AG04449 (cell line): ENCODE results near the gene CD276.

Source experiments
- CTCF ChIA-PET: fragments of 350-600 bp; formaldehyde crosslinking; extraction: SDS; loops from one replicate; lab custom pipeline; 2021; ENCODE audit warnings: antibody characterized with exemption; lab: Yijun Ruan, JAX
- POLR2A ChIA-PET: fragments of 400-600, 350-600 bp; formaldehyde crosslinking; extraction: SDS; loops from one replicate; lab custom pipeline; 2020; ENCODE audit warnings: antibody characterized with exemption, inconsistent platforms; lab: Yijun Ruan, JAX
- DNase-seq: peaks from one replicate; pipeline ENCODE4 v3.0.0-alpha.2; 2010; ENCODE audit warnings: low read depth, low spot score
- H3K4me3 ChIP-seq: 2 replicates; pipeline ENCODE4 v1.5.1; 2011; ENCODE audit warnings: low read depth, mild to moderate bottlenecking, control low read depth, low read length
- CTCF ChIP-seq: IDR thresholded peaks from one replicate; pipeline ENCODE4 v1.5.1; 2011; ENCODE audit warnings: mild to moderate bottlenecking, moderate library complexity, low read length, control low read depth, inconsistent platforms; ENCODE audit not compliant: insufficient read depth; ENCODE audit errors: missing control alignments

CD276 gene

GRCh38 chr15:73654659-73655058, 29.5 kb upstream of the CD276 start:
- ChIA-PET CTCF (interaction anchor here (1.0 to 3.2 kb wide), 2 partner anchors 9 to 17 kb away, joined by 3 to 22 read pairs; no protein-coding TSS in a partner anchor), POLR2A (no interaction called here)
- no peak for TF ChIP-seq CTCF
- no peak for DNase-seq
- no peak overlapping the region for H3K4me3 ChIP-seq

- ChIA-PET CTCF (no interaction called here), POLR2A (no interaction called here)
- H3K4me3 ChIP-seq: no peak overlapping the region
- no peak for DNase-seq
- no peak for TF ChIP-seq CTCF
Observed at GRCh38 chr15:73655724-73656123, 28.5 kb upstream of the CD276 start.

GRCh38 chr15:73658645-73659044, 25.5 kb upstream of the CD276 start:
- ChIA-PET POLR2A (no interaction called here), CTCF (interaction anchor here (1.0 to 1.7 kb wide), 2 partner anchors 22 to 41 kb away, joined by 3 to 12 read pairs; no protein-coding TSS in a partner anchor)
- no peak overlapping the region for H3K4me3 ChIP-seq
- TF ChIP-seq CTCF: no peak
- no peak for DNase-seq

GRCh38 chr15:73660455-73660854, 23.7 kb upstream of the CD276 start:
- ChIA-PET POLR2A (no interaction called here), CTCF (interaction anchor here (1.3 to 2.5 kb wide), 5 partner anchors 12 to 40 kb away, joined by 3 to 8 read pairs (median 5); no protein-coding TSS in a partner anchor)
- H3K4me3 ChIP-seq: no peak overlapping the region
- TF ChIP-seq CTCF: no peak
- DNase-seq: no peak

GRCh38 chr15:73674587-73674986, 9.6 kb upstream of the CD276 start:
- POLR2A ChIA-PET: no interaction called here
- no peak overlapping the region for H3K4me3 ChIP-seq
- no peak for DNase-seq
- TF ChIP-seq CTCF: no peak
- CTCF ChIA-PET: interaction anchor here (0.7 to 3.7 kb wide), 3 partner anchors 8 to 31 kb away, joined by 3 to 32 read pairs (median 15); no protein-coding TSS in a partner anchor

GRCh38 chr15:73677146-73677607, 7.0 kb upstream of the CD276 start:
- no peak overlapping the region for H3K4me3 ChIP-seq
- CTCF ChIA-PET: interaction anchor here (0.6 to 15.1 kb wide), 29 partner anchors 10 to 436 kb away, joined by 3 to 378 read pairs (median 4); partner anchors contain the start of gene NPTN
- DNase-seq: no peak
- peak; percentile 81 for TF ChIP-seq CTCF
- POLR2A ChIA-PET: no interaction called here
